H9 (cell line): ENCODE results near the gene METTL4. TPM values are rescaled to one million over a fixed set of nuclear protein-coding genes. Genes with fewer than 3 reads are reported as not detected.

ENCODE experiments used
- DNase-seq: peaks from one replicate; pipeline ENCODE4 v3.0.0-alpha.2; 2017
- H2AFZ ChIP-seq: one replicate; pipeline ENCODE4 v1.6.1; 2013; ENCODE audit warnings: mild to moderate bottlenecking, low read length, control low read depth, moderate library complexity
- H2AK5ac ChIP-seq: 2 replicates; pipeline ENCODE4 v1.6.1; 2013; ENCODE audit warnings: low read length, control low read depth, mixed read lengths; ENCODE audit not compliant: insufficient read length
- H2BK120ac ChIP-seq: one replicate; pipeline ENCODE4 v1.6.1; 2013; ENCODE audit warnings: low read depth, mild to moderate bottlenecking, low read length, control low read depth, inconsistent platforms; ENCODE audit not compliant: poor library complexity, severe bottlenecking
- H2BK12ac ChIP-seq: 2 replicates; pipeline ENCODE4 v1.6.1; 2013; ENCODE audit warnings: low read length, control low read depth, mixed read lengths, low read depth; ENCODE audit not compliant: insufficient read length
- H2BK15ac ChIP-seq: 2 replicates; pipeline ENCODE4 v1.6.1; 2013; ENCODE audit warnings: low read depth, low read length, control low read depth
- H2BK20ac ChIP-seq: one replicate; pipeline ENCODE4 v1.6.1; 2013; ENCODE audit warnings: low read depth, mild to moderate bottlenecking, low read length, control low read depth, inconsistent platforms; ENCODE audit not compliant: poor library complexity, severe bottlenecking
- H2BK5ac ChIP-seq: 2 replicates; pipeline ENCODE4 v1.6.1; 2013; ENCODE audit warnings: low read length, control low read depth, mixed read lengths; ENCODE audit not compliant: insufficient read length
- H3K14ac ChIP-seq: 2 replicates; pipeline ENCODE4 v1.6.1; 2013; ENCODE audit warnings: low read length, control low read depth; ENCODE audit not compliant: insufficient read depth
- H3K18ac ChIP-seq: 2 replicates; pipeline ENCODE4 v1.6.1; 2013; ENCODE audit warnings: low read depth, mild to moderate bottlenecking, mixed read lengths, low read length, control low read depth; ENCODE audit not compliant: insufficient read length
- H3K23ac ChIP-seq: 2 replicates; pipeline ENCODE4 v1.6.1; 2013; ENCODE audit warnings: low read length, control low read depth, mixed read lengths, low read depth; ENCODE audit not compliant: insufficient read length
- H3K23me2 ChIP-seq: 2 replicates; pipeline ENCODE4 v1.6.1; 2013; ENCODE audit warnings: low read depth, mild to moderate bottlenecking, mixed read lengths, low read length, control low read depth; ENCODE audit not compliant: insufficient read length, poor library complexity, severe bottlenecking
- H3K27ac ChIP-seq: 2 replicates; pipeline ENCODE4 v1.5.1; 2013; ENCODE audit warnings: low read length, control low read depth, mixed read lengths, low read depth; ENCODE audit not compliant: insufficient read length
- H3K27me3 ChIP-seq: 2 replicates; pipeline ENCODE4 v1.6.1; 2013; ENCODE audit warnings: low read length, control low read depth, inconsistent platforms; ENCODE audit not compliant: insufficient read depth
- H3K4ac ChIP-seq: 2 replicates; pipeline ENCODE4 v1.6.1; 2013; ENCODE audit warnings: low read depth, mild to moderate bottlenecking, control low read depth, inconsistent platforms, low read length, moderate library complexity
- H3K4me1 ChIP-seq: 2 replicates; pipeline ENCODE4 v1.6.1; 2013; ENCODE audit warnings: low read length, control low read depth, inconsistent platforms; ENCODE audit not compliant: insufficient read depth
- H3K4me2 ChIP-seq: 2 replicates; pipeline ENCODE4 v1.6.1; 2013; ENCODE audit warnings: low read length, control low read depth, mixed read lengths; ENCODE audit not compliant: insufficient read length, insufficient read depth
- H3K56ac ChIP-seq: 2 replicates; pipeline ENCODE4 v1.6.1; 2013; ENCODE audit warnings: low read depth, mild to moderate bottlenecking, mixed read lengths, low read length, control low read depth; ENCODE audit not compliant: insufficient read length
- H3K79me1 ChIP-seq: 2 replicates; pipeline ENCODE4 v1.6.1; 2013; ENCODE audit warnings: low read depth, mild to moderate bottlenecking, moderate library complexity, low read length, control low read depth, inconsistent platforms; ENCODE audit not compliant: insufficient read depth, poor library complexity, severe bottlenecking
- H3K79me2 ChIP-seq: 2 replicates; pipeline ENCODE4 v1.6.1; 2013; ENCODE audit warnings: low read length, control low read depth, inconsistent platforms; ENCODE audit not compliant: insufficient read depth
- H3K9ac ChIP-seq: 2 replicates; pipeline ENCODE4 v1.6.1; 2013; ENCODE audit warnings: low read length, control low read depth, mixed read lengths; ENCODE audit not compliant: insufficient read length; ENCODE audit errors: extremely low read depth
- H3K9me3 ChIP-seq: one replicate; pipeline ENCODE4 v1.6.1; 2013; ENCODE audit warnings: low read depth, low read length, inconsistent platforms; ENCODE audit not compliant: control insufficient read depth
- H3T11ph ChIP-seq: one replicate; pipeline ENCODE4 v1.6.1; 2013; ENCODE audit warnings: mild to moderate bottlenecking, low read length, control low read depth, inconsistent platforms
- H4K20me1 ChIP-seq: one replicate; pipeline ENCODE4 v1.6.1; 2013; ENCODE audit not compliant: control insufficient read depth, insufficient read length, insufficient read depth
- H4K5ac ChIP-seq: 2 replicates; pipeline ENCODE4 v1.6.1; 2013; ENCODE audit warnings: low read depth, mild to moderate bottlenecking, mixed read lengths, low read length, control low read depth; ENCODE audit not compliant: insufficient read length
- H4K8ac ChIP-seq: replicated peaks from 2 replicates; pipeline ENCODE4 v1.6.1; 2013; ENCODE audit warnings: low read length, control low read depth, mixed read lengths, low read depth; ENCODE audit not compliant: insufficient read length
- H4K91ac ChIP-seq: 2 replicates; pipeline ENCODE4 v1.6.1; 2013; ENCODE audit warnings: low read depth, mild to moderate bottlenecking, moderate library complexity, mixed read lengths, low read length, control low read depth; ENCODE audit not compliant: insufficient read length
- H3K27ac Mint-ChIP-seq, 3 experiments: 2 replicates in 2 of 3; 3 replicates in 1 of 3; pipeline ENCODE4 v1.8.0; 2020 to 2021; ENCODE audit warnings: mixed read lengths in 3 of 3, mild to moderate bottlenecking in 1 of 3, moderate library complexity in 1 of 3
- H3K27me3 Mint-ChIP-seq: 2 replicates; pipeline ENCODE4 v1.8.0; 2021; ENCODE audit warnings: low read depth, mild to moderate bottlenecking, moderate library complexity, mixed read lengths
- H3K36me3 Mint-ChIP-seq, 3 experiments: 2 replicates in 2 of 3; 3 replicates in 1 of 3; pipeline ENCODE4 v1.8.0; 2020 to 2021; ENCODE audit warnings: low read depth in 3 of 3, mixed read lengths in 3 of 3; ENCODE audit not compliant: insufficient read depth in 1 of 3
- H3K4me1 Mint-ChIP-seq, 2 experiments: 2 replicates each; pipeline ENCODE4 v1.8.0; 2020; ENCODE audit warnings: mixed read lengths in 2 of 2
- H3K4me3 Mint-ChIP-seq, 2 experiments: 2 replicates in 1 of 2; 3 replicates in 1 of 2; pipeline ENCODE4 v1.8.0; 2020 to 2021; ENCODE audit warnings: mild to moderate bottlenecking in 2 of 2, mixed read lengths in 2 of 2, moderate library complexity in 1 of 2
- H3K9me3 Mint-ChIP-seq, 2 experiments: 2 replicates in 1 of 2; 3 replicates in 1 of 2; pipeline ENCODE4 v1.8.0; 2020; ENCODE audit warnings: mild to moderate bottlenecking in 2 of 2, mixed read lengths in 2 of 2, moderate library complexity in 1 of 2
- WGBS: extraction: QIAGEN DNeasy Blood & Tissue Kit; methylation state at CpG from one replicate; pipeline ENCODE4 v1.1.7; 2013; ENCODE audit warnings: missing lambda C conversion rate, low lambda C conversion rate, mixed read lengths; ENCODE audit not compliant: insufficient read length; ENCODE audit errors: extremely low coverage; 5-methylcytosine and 5-hydroxymethylcytosine counted together
- total RNA-seq: library from RNA; stranded (reverse); gene quantifications from 2 replicates; pipeline ENCODE4 v1.2.1, GENCODE V29; 2021
- TF ChIP-seq, protein P1 (sequence below): fragments of 200-600 bp; sonication (generic); conservative IDR thresholded peaks from 3 replicates; pipeline ENCODE4 v1.8.0; 2021; ENCODE audit warnings: antibody characterized with exemption, mild to moderate bottlenecking

METTL4 gene
- total RNA-seq, 1 experiment from 2014 or later, result 14.2 TPM

DNA sequence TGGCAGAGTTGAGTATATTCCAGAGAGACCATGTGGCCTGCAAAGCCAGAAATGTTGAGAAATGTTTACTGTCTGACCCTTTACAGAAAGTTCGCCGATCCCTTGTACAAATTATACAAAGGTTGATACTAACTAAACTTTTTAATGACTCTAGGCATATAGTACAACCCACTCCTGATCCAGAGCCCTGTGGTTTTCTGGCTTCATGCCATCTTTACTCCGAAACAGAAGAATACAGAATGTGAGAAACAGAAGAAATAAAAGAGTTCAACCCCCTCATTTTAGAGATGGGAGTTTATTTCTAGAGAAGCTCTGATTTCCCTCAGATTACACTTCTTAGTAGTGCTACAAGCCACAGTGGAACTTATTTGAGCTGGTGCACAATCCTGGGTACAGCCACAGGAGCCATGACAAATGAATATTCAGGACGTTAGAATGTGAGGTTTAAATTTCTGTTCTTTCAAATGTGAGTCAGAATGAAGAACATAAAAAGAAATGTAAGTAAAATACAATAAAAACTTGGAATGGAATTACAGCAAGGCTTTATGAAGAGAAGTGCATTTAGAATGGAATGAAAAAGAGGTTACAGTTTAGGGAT, 46.2 kb upstream of the METTL4 start:
- H3K23ac ChIP-seq, result no peak overlapping the region
- H3K4me2 ChIP-seq, result no peak overlapping the region
- no peak overlapping the region for H3K56ac ChIP-seq
- H4K5ac ChIP-seq, result no peak overlapping the region
- H3K18ac ChIP-seq, result no peak overlapping the region
- Mint-ChIP-seq H3K27me3 (no peaks in the 10 kb centered on the region), H3K36me3 (peaks cover 10 to 29% (median 28%) of the 10 kb centered on the region in 3 experiments; a peak in 6 of 7 replicates), H3K27ac (peak overlapping the region in 1 of 3 experiments; percentile 56; a peak in 2 of 7 replicates), H3K9me3 (no peaks in the 10 kb centered on the region), H3K4me3 (no peak overlapping the region), H3K4me1 (no peaks in the 10 kb centered on the region)
- no peaks in the 10 kb centered on the region for H3K4me1 ChIP-seq
- TF ChIP-seq, protein P1, sequence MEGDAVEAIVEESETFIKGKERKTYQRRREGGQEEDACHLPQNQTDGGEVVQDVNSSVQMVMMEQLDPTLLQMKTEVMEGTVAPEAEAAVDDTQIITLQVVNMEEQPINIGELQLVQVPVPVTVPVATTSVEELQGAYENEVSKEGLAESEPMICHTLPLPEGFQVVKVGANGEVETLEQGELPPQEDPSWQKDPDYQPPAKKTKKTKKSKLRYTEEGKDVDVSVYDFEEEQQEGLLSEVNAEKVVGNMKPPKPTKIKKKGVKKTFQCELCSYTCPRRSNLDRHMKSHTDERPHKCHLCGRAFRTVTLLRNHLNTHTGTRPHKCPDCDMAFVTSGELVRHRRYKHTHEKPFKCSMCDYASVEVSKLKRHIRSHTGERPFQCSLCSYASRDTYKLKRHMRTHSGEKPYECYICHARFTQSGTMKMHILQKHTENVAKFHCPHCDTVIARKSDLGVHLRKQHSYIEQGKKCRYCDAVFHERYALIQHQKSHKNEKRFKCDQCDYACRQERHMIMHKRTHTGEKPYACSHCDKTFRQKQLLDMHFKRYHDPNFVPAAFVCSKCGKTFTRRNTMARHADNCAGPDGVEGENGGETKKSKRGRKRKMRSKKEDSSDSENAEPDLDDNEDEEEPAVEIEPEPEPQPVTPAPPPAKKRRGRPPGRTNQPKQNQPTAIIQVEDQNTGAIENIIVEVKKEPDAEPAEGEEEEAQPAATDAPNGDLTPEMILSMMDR, result no peak
- no peak overlapping the region for H2BK120ac ChIP-seq
- H3K4ac ChIP-seq, result no peak overlapping the region
- no peak overlapping the region for H3K14ac ChIP-seq
- H3K9ac ChIP-seq, result no peak overlapping the region
- H3K9me3 ChIP-seq, result no peaks in the 10 kb centered on the region
- WGBS, result no CpG with 5 or more reads among the region's 4 CpGs
- no peaks in the 10 kb centered on the region for H3K27me3 ChIP-seq
- H2AK5ac ChIP-seq, result no peak overlapping the region
- H3K27ac ChIP-seq, result no peak overlapping the region
- H3T11ph ChIP-seq, result no peak overlapping the region
- no peak overlapping the region for H2BK20ac ChIP-seq
- H4K91ac ChIP-seq, result no peak overlapping the region
- H3K23me2 ChIP-seq, result no peaks in the 10 kb centered on the region
- no peak overlapping the region for H2BK15ac ChIP-seq
- no peaks in the 10 kb centered on the region for H3K79me2 ChIP-seq
- no peaks in the 10 kb centered on the region for H4K20me1 ChIP-seq
- no peak overlapping the region for H4K8ac ChIP-seq
- no peak overlapping the region for H2AFZ ChIP-seq
- DNase-seq, result no peak
- H2BK5ac ChIP-seq, result no peak overlapping the region
- H3K79me1 ChIP-seq, result no peaks in the 10 kb centered on the region
- no peak overlapping the region for H2BK12ac ChIP-seq
